ENCODE results near the gene CTNNA3. TPM values are rescaled to one million over a fixed set of nuclear protein-coding genes. Genes with fewer than 3 reads are reported as not detected.

CTNNA3 gene
- total RNA-seq, 4 donors from 2014 or later = 14.3 to 49.5 (median 24.2) TPM

DNA sequence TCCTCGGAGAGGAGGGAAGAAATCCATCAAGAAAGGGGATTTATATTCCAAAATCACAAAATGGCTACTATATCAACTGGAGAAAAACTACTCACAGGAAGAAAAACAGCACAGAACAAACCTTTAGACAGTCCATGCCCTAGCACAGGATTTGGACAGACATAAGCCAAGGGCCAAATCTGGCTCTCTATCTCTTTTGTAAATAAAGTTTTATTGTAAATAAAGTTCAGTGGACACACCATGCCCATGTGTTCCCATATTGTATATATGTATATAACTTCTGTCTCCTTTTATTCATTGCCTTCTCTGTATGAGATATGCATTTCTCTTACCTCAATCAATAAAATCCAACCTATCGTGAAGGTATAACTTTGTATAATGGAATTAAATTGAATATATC, 1513.0 kb downstream of the CTNNA3 start:
- Histone ChIP-seq H3K4me1 (no peaks in the 10 kb centered on the region), H3K36me3 (no peaks in the 10 kb centered on the region), H3K4me3 (no peak overlapping the region), H3K27ac (no peak overlapping the region), H3K9me3 (no peaks in the 10 kb centered on the region), H3K27me3 (no peaks in the 10 kb centered on the region)
- intact Hi-C loops (cut with DNase I; ENCODE audit: low total_unique reads) = no loop called here
- TF ChIP-seq, protein P1, sequence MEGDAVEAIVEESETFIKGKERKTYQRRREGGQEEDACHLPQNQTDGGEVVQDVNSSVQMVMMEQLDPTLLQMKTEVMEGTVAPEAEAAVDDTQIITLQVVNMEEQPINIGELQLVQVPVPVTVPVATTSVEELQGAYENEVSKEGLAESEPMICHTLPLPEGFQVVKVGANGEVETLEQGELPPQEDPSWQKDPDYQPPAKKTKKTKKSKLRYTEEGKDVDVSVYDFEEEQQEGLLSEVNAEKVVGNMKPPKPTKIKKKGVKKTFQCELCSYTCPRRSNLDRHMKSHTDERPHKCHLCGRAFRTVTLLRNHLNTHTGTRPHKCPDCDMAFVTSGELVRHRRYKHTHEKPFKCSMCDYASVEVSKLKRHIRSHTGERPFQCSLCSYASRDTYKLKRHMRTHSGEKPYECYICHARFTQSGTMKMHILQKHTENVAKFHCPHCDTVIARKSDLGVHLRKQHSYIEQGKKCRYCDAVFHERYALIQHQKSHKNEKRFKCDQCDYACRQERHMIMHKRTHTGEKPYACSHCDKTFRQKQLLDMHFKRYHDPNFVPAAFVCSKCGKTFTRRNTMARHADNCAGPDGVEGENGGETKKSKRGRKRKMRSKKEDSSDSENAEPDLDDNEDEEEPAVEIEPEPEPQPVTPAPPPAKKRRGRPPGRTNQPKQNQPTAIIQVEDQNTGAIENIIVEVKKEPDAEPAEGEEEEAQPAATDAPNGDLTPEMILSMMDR (IDR thresholded peaks at IDR 0.05 in 4 of 5, conservative IDR thresholded peaks at IDR 0.05 in 1 of 5) = no peak
- no peak for TF ChIP-seq POLR2A (IDR thresholded peaks at IDR 0.05)
- in situ Hi-C loops (cut with MboI; ENCODE audit: low sequenced_read_pairs in 4 of 4) = no loop called here
- no peak for ATAC-seq
- DNase-seq = no peak

- TF ChIP-seq POLR2A (IDR thresholded peaks at IDR 0.05) = no peak
- TF ChIP-seq, protein P1 (IDR thresholded peaks at IDR 0.05 in 4 of 5, conservative IDR thresholded peaks at IDR 0.05 in 1 of 5) = peak; percentile 34 to 64 (median 56)
- intact Hi-C loops (cut with DNase I; ENCODE audit: low total_unique reads) (no loop called here), in situ Hi-C loops (cut with MboI; ENCODE audit: low sequenced_read_pairs in 4 of 4) (no loop called here)
- DNase-seq (no peak), ATAC-seq (peak; percentile 23 to 55)
- Histone ChIP-seq H3K4me3 (no peak overlapping the region), H3K4me1 (no peaks in the 10 kb centered on the region), H3K27me3 (no peaks in the 10 kb centered on the region), H3K36me3 (no peaks in the 10 kb centered on the region), H3K9me3 (no peaks in the 10 kb centered on the region), H3K27ac (no peak overlapping the region)
These were observed 1515.2 kb downstream of the CTNNA3 start for GRCh38 chr10:66180581-66181318.

DNA sequence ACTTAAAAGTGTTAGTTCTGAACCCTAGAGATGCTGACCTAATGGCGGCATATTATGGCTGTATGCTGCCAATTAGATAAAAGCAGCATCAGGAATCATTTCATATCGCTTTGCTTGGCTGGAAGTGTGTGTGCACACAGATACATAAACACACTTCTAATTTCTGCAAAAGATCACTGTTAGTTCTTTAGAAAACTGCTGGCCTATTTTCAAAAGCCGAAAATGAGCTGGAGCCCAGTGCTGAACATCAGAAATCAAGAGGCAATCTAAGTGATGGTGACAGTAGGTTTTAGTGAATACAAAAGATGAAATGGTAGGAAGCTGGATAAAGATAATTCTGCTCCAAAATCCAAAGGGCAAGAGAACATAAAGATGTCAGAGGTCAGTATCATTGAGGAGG, 1516.0 kb downstream of the CTNNA3 start:
- H3K4me1 ChIP-seq = no peaks in the 10 kb centered on the region
- ATAC-seq (no peak), DNase-seq (no peak)
- H3K36me3 ChIP-seq = no peaks in the 10 kb centered on the region
- H3K27me3 ChIP-seq = no peaks in the 10 kb centered on the region
- no peaks in the 10 kb centered on the region for H3K9me3 ChIP-seq
- in situ Hi-C loops (cut with MboI; ENCODE audit: low sequenced_read_pairs in 4 of 4) = no loop called here
- H3K4me3 ChIP-seq = no peak overlapping the region
- no peak overlapping the region for H3K27ac ChIP-seq
- intact Hi-C loops (cut with DNase I; ENCODE audit: low total_unique reads) = no loop called here
- no peak for TF ChIP-seq POLR2A (IDR thresholded peaks at IDR 0.05)
- TF ChIP-seq, protein P1 (IDR thresholded peaks at IDR 0.05 in 4 of 5, conservative IDR thresholded peaks at IDR 0.05 in 1 of 5) = no peak

DNA sequence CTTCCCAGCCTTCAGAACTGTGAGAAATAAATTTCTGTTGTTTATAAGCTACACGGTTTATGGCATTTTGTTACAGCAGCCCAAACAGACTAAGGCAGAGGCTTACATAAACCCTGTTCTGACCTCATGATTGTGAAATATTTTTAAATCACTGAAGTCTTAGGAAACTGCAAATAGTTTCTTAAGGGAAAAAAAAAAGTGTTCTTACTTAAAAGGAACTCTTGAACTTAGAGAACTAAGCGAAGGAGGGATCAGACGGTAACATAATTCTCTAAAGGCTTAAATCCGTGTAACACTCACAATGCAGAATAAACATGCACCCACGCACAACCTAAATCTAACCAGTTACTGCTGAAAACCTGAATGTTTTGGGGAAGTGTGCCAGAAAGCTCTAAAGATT, 1519.2 kb downstream of the CTNNA3 start:
- intact Hi-C loops (cut with DNase I; ENCODE audit: low total_unique reads) = no loop called here
- H3K27ac ChIP-seq = no peak overlapping the region
- H3K4me1 ChIP-seq = no peaks in the 10 kb centered on the region
- H3K4me3 ChIP-seq = no peak overlapping the region
- in situ Hi-C loops (cut with MboI; ENCODE audit: low sequenced_read_pairs in 4 of 4) = no loop called here
- TF ChIP-seq POLR2A (IDR thresholded peaks at IDR 0.05) = no peak
- TF ChIP-seq, protein P1 (IDR thresholded peaks at IDR 0.05 in 4 of 5, conservative IDR thresholded peaks at IDR 0.05 in 1 of 5) = no peak
- ATAC-seq = no peak
- DNase-seq = no peak
- H3K27me3 ChIP-seq = no peaks in the 10 kb centered on the region
- no peaks in the 10 kb centered on the region for H3K9me3 ChIP-seq
- no peaks in the 10 kb centered on the region for H3K36me3 ChIP-seq
